Fibroblast of lung (primary cell): ENCODE data around the gene NKD2. TPM values are rescaled to one million over a fixed set of nuclear protein-coding genes. Genes with fewer than 3 reads are reported as not detected.

Experiments
- DNase-seq, 2 donors: peaks; one replicate each; pipeline versions ENCODE4 v3.0.0 to v3.0.0-alpha.2; 2010; ENCODE audit warnings: low read depth in 2 of 2
- H2AFZ ChIP-seq: 2 replicates; pipeline ENCODE4 v1.5.1; 2012; ENCODE audit warnings: low read length, control low read depth, inconsistent platforms
- H3K27ac ChIP-seq: 2 replicates; pipeline ENCODE4 v1.5.1; 2011; ENCODE audit warnings: low read length, control low read depth; ENCODE audit not compliant: insufficient read depth
- H3K27me3 ChIP-seq: 2 replicates; pipeline ENCODE4 v1.5.1; 2011; ENCODE audit warnings: mild to moderate bottlenecking, low read length; ENCODE audit not compliant: control insufficient read depth, insufficient read depth
- H3K36me3 ChIP-seq: 2 replicates; pipeline ENCODE4 v1.5.1; 2011; ENCODE audit warnings: low read length; ENCODE audit not compliant: control insufficient read depth, insufficient read depth
- H3K4me1 ChIP-seq: 2 replicates; pipeline ENCODE4 v1.5.1; 2011; ENCODE audit warnings: low read length; ENCODE audit not compliant: control insufficient read depth, insufficient read depth; ENCODE audit errors: extremely low read depth
- H3K4me2 ChIP-seq: 2 replicates; pipeline ENCODE4 v1.5.1; 2011; ENCODE audit warnings: low read length, control low read depth; ENCODE audit not compliant: insufficient read depth; ENCODE audit errors: extremely low read depth
- H3K4me3 ChIP-seq, 4 experiments: fragments of 200-600 bp in 1 of 4; sonication (generic) in 1 of 4; replicated peaks in 1 of 4; 2 replicates each; pipeline ENCODE4 v1.5.1; 2011 to 2016; ENCODE audit warnings: low read length in 4 of 4, low read depth in 3 of 4, mild to moderate bottlenecking in 3 of 4, control low read depth in 2 of 4, inconsistent platforms in 1 of 4, mixed read lengths in 1 of 4; ENCODE audit not compliant: insufficient read depth in 1 of 4; ENCODE audit errors: control extremely low read depth in 1 of 4
- H3K79me2 ChIP-seq: 2 replicates; pipeline ENCODE4 v1.5.1; 2012; ENCODE audit warnings: mild to moderate bottlenecking, low read length, inconsistent platforms; ENCODE audit not compliant: control insufficient read depth, insufficient read depth
- H3K9ac ChIP-seq: 2 replicates; pipeline ENCODE4 v1.5.1; 2011; ENCODE audit warnings: mild to moderate bottlenecking, low read length, control low read depth; ENCODE audit not compliant: insufficient read depth
- H3K9me3 ChIP-seq: 2 replicates; pipeline ENCODE4 v1.5.1; 2012; ENCODE audit warnings: low read depth, low read length; ENCODE audit not compliant: control insufficient read depth, insufficient read depth
- H4K20me1 ChIP-seq: 2 replicates; pipeline ENCODE4 v1.5.1; 2011; ENCODE audit warnings: low read length; ENCODE audit not compliant: control insufficient read depth, insufficient read depth; ENCODE audit errors: extremely low read depth
- CTCF ChIP-seq, 2 donors: IDR thresholded peaks in 1 of 2; conservative IDR thresholded peaks in 1 of 2; 1 replicate in 1 of 2; 2 replicates in 1 of 2; pipeline ENCODE4 v1.5.1; 2011 to 2012; ENCODE audit warnings: low read length in 2 of 2, control low read depth in 1 of 2, inconsistent platforms in 1 of 2, low read depth in 1 of 2, mild to moderate bottlenecking in 1 of 2
- EZH2 ChIP-seq: IDR thresholded peaks from 2 replicates; pipeline ENCODE4 v1.5.1; 2012; ENCODE audit warnings: low read length, control low read depth, mild to moderate bottlenecking; ENCODE audit errors: missing control alignments
- polyA plus RNA-seq, 2 donors: library from polyadenylated mRNA; depleted of rRNA in 1 of 2; stranded (reverse) in 1 of 2; unstranded in 1 of 2; fragments of >200 nt; gene quantifications; 2 replicates each; pipeline ENCODE4 v1.2.1, GENCODE V29; 2011 to 2012; ENCODE audit warnings: missing spikeins in 1 of 2
- total RNA-seq: library from RNA; depleted of rRNA; stranded (reverse); fragments of >200 nt; gene quantifications from 2 replicates; pipeline ENCODE4 v1.2.1, GENCODE V29; 2014

Gene NKD2
- total and polyA plus RNA-seq, 2 donors (not counting 1 experiment from before 2014, with no cell fraction given) = under 0.01 TPM; not detected in 1

- no peak overlapping the region for H3K4me2 ChIP-seq
- H3K9ac ChIP-seq = no peak overlapping the region
- no peak for DNase-seq
- no peaks in the 10 kb centered on the region for H4K20me1 ChIP-seq
- no peaks in the 10 kb centered on the region for H3K79me2 ChIP-seq
- H3K4me1 ChIP-seq = no peaks in the 10 kb centered on the region
- no peaks in the 10 kb centered on the region for H3K36me3 ChIP-seq
- TF ChIP-seq CTCF (conservative IDR thresholded peaks at IDR 0.05 in 1 of 2, IDR thresholded peaks at IDR 0.05 in 1 of 2; ENCODE audit: low read depth in 1 of 2, low read length in 2 of 2) (no peak), EZH2 (no peak)
- H2AFZ ChIP-seq = no peak overlapping the region
- H3K4me3 ChIP-seq = no peak overlapping the region
- no peak overlapping the region for H3K27ac ChIP-seq
- no peaks in the 10 kb centered on the region for H3K27me3 ChIP-seq
- no peaks in the 10 kb centered on the region for H3K9me3 ChIP-seq
Observed at GRCh38 chr5:1019001-1019905, 10.7 kb downstream of the NKD2 start.

GRCh38 chr5:1020452-1020961, 11.9 kb downstream of the NKD2 start:
- H3K27me3 ChIP-seq = no peaks in the 10 kb centered on the region
- H3K4me1 ChIP-seq = no peaks in the 10 kb centered on the region

More at GRCh38 chr5:1020452-1020961, 11.9 kb downstream of the NKD2 start:
- Histone ChIP-seq H3K4me2 (no peak overlapping the region), H2AFZ (no peak overlapping the region), H3K4me3 (no peak overlapping the region), H4K20me1 (no peaks in the 10 kb centered on the region), H3K36me3 (no peaks in the 10 kb centered on the region), H3K9ac (no peak overlapping the region), H3K27ac (no peak overlapping the region), H3K9me3 (no peaks in the 10 kb centered on the region), H3K79me2 (no peaks in the 10 kb centered on the region)
- no peak for DNase-seq
- TF ChIP-seq CTCF (conservative IDR thresholded peaks at IDR 0.05 in 1 of 2, IDR thresholded peaks at IDR 0.05 in 1 of 2; ENCODE audit: low read depth in 1 of 2, low read length in 2 of 2) (no peak), EZH2 (no peak)
